Activated gamma-delta T cell (primary cell): Measurements from ENCODE around the gene DCLK1.

ENCODE experiments used
- DNase-seq: peaks from one replicate; lab custom pipeline; 2025; lab: John Stamatoyannopoulos, UW
- total RNA-seq, 2 donors: gene quantifications; one replicate each; lab custom pipeline; 2026; lab: John Stamatoyannopoulos, UW

DCLK1 gene
- total RNA-seq: 0 to 0.04 reads per million in 2 donors

DNA sequence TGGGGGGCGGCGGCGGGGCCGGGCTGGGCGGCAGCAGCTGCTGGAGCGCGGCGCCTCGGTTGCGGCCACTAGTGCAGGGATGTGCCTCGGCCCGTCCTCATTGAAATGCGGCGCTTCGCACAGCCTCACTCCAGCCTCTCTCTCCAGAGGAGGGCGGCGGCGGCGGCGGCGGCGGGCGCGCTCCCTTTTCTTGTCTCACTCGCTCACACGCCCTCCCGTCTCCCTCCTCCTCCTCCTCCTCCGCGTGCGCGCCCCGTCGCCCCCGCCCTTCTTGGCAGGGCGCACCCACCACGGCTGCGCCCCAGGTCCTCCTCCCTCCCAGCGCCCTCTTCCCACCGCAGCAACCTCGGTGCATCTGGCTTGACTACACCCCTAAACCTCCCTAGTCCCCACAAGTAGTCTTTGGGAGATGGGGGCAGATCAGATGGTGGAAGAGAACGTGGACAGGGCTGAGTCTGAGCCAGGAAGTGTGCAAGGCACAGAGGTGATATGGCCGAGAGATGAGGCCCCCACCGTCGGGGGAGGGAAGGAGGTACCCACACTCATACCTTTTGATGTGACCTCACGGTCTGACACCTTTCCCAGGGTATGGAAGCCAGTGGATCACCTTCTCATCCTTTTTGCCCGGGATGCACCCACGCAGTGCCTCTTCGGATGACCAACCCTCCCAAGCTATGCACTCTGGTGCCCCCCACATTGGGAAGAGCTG is at the start of gene DCLK1:
Gene DCLK1 (minus strand): TSS at position 161 of the 709 bp plus-strand sequence.
- no peak for DNase-seq

DNA sequence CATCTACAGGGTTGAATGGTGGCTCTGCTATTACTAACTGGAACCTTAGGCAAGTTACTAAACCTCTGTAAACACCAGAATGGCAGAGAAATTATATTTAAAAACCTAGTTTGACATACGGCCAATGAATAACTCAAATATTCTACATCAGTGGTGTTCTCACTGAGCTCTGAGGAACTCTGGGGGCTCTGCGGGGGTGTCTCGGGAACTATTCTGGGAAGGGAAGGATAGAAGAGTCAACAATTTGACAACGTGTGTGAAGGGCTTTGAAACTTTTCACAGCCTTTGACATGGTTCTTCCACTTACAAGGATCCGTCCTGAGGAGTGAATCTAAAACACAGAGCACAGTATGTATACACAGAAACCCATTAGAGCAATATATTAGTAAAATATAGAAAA is 44.4 kb upstream of the DCLK1 start:
- DNase-seq: no peak

DNA sequence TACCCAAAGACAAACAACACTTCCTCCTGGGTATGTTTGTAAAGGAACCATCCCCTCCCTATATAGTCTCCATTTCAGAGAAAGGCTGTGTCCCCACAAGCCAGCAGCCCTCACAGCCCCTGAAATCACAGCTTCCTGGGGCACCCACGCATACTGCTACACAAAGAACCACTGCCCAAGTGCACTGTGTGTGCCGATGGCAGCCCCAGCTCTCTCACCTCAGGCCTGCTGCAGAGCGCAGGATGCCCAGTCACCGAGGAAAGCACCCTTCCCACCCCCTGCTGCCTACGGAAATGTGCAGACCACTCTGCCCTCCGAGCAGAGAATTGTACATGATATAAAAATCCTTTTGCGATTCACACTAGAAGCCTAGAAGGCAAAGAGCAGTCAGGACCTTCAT is 43.7 kb upstream of the DCLK1 start:
- no peak for DNase-seq

DNA sequence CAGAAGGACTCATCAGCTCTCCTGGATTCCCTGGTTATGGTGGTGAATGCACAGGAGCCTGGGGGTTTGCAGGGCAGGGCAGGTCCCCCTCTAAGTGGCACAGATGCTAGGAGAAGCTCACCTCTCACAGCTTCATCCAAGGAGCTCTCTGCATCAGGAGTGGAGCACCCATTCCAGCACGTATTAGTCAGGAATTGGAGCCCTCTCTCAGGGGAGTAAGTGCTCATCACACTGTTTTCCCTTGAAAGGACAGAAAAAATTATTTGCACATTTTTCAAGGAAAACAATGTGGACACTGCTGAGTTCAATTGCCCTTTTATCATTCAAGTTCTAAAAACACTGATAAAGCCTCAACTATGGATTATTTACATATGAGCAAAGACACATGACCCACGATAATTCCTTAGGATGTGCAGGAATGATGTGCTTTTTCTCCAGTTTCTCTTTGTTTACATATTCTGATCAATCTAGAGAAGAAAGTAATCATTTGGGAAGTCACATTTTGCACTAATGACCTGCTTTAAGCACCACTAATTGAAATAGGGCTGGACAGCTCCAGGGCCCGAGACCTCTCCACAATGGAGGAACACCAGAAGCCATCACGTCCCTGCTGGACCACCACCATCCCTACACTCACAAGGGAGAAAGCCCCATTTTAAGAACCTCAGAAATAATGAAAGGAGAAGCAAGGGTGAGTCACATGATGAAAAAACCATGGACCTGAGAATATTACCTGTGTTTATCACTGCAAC is 42.6 kb upstream of the DCLK1 start:
- DNase-seq: no peak

DNA sequence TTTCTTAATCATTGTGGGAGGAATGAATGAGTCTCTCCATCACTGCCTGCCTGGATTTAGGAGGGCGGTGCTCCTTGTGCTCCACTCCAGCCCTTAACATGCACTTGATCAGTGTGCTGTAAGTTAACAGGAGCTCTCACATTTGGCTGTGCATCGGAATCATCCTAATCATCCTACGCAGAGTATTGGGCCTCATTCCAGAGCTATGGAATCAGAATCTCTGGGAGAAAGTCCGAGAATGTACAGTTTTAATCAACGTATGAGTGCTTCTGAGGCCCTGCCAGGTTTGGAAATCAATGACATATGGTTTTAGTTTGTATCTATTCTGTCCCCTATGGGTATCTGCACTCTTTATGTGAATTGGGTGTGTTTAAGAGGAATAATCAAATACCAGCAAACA is 34.9 kb upstream of the DCLK1 start:
- DNase-seq: no peak

DNA sequence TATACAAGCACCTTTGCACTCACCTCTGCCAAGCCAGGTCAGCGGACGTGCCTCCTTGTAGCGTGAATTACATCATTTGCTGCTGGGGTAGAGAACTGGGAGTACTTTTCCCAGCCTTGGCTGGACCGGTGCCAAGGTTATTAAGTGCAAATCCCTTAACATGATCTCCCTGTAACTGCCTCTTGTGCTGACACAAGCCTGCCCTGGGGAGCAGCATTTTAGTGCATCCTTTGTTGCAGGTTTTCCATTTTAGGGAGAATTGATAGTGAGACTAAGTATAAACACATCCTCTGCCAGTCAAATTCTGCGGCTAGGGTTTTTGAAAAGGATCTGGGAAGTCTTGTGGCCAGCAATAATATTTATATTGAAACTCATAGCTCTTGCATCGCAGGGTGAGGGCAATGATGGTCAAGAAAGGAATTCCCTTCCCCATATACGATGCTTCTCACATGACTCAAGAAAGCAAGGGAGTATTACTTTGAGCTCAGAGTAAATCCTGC is 32.7 kb upstream of the DCLK1 start:
- DNase-seq: no peak

DNA sequence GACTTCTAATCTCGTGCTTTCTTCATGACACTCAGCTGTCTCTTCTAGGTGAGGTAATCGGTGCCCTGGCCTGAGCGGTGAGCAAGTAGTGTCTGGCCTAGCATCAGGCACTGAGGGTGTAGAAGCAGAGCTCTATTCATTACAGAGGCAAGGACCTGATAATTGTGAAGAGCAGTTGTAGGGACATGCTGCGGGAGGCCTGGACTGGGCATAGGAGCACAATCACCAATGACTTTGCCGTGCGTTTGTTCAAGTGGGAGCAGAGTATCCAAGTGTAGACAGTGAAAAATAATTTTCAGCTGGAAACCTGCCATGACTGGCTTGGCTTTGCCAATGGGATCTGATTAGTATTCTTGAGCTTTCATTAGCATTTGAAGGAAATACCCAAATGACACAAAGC is 32.1 kb upstream of the DCLK1 start:
- no peak for DNase-seq

DNA sequence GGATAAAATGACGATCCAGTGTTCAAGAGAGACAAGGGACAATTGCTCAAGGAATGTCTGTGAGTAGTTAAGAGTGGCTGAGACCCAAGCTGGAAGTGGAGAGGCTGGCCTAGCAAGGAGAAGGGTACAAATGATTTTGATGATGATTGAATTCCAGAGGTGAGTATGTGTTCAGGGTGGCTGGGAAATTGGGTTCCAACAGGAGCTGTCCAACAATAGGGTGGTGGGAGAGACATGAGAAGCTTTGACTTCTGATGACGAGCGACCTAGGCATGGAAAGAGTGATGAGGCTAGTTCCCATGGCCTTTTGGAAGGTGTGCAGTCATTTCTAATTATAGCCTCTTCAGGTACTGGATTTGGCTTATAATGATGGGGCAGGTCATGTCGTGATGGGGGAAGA is 29.1 kb upstream of the DCLK1 start:
- DNase-seq: no peak

DNA sequence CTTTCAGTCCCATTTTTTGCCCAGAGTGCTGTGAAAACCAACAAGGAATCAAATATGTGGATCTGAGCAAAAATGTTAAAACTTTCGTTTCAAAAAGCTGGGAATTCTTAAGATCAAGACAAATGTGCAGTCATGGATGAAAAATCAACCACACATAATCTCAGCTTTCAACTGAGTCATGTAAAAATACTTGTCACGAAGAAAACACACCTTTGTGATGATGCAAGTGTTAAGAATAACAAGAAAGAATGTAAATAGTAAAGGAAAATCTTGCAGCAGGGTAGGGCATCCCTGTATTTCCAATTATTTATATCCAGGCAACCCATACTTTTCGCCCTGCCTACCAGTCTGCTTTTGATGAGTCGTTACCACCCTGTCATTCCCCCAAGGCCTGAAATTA is 27.4 kb upstream of the DCLK1 start:
- DNase-seq: no peak

DNA sequence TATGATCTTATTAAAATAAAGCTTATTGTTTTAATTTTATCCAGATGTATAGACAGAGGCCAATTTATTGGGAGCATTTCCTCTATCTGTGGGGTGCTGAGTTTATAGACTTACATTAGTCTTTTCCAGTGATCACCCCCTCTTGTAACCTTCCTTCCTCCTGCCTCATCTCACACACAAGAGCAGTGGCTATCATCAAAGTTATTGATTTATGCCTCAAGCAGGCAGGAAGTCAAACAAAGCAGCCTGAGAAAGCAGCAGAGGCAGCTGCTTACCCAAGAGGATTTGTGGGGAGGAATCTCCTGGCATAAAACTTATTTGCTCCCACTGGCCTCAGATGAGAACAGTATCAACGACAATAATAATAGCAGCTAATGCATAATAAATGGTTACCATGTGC is 26.3 kb upstream of the DCLK1 start:
- DNase-seq: no peak

DNA sequence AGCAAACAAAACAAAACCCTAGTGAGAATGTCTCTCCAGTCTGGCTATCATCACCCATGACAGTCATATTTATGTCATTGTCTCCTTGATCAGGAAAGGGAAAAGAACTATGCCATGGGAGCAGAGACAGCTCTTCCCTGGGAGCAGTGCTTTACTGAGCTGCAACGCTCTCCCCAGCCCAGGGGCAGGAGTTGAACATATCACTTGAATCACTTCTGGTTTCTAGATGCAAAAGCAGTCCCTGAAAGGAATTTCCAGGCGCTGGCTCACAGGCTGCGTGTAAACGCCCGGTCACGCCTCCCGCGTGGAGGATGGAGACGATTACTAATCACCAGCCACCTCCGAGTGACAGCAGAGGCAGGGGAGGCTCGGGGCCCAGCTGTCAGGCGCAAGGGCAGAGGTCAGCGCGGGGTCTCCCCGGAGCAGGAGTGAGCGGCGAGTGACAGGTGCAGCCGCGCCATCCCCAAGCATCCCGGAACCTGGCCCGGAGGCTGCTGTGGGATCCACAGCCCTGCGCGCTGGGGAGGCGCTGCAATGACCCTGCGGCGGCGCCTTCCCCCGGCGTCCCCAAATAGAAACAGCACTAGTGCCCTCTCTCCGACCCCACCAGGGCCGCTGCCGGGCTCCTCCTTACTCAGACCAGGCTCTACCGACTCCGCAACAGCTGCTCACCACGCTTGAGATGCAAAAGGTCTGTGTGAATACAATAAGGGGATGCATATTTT is 23.5 kb upstream of the DCLK1 start:
- no peak for DNase-seq

DNA sequence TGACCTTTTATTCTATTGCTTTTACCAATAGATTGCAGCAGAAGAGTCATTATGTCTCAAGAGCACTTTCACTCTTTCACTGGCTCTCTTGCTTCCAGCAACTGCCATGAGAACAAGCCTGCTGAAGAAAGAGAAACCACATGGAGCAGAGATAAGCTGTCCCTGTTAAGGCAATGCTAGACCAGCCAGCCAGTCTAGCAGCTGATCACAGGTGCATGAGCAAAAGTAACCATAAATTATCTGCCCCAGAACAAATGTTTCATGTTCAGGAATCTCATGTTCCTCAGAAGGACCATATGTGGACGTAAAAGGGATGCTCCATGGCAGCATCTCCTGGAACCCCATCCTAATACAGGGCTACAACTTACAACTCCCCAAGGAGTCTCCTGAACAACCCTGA is 20.4 kb upstream of the DCLK1 start:
- DNase-seq: no peak

DNA sequence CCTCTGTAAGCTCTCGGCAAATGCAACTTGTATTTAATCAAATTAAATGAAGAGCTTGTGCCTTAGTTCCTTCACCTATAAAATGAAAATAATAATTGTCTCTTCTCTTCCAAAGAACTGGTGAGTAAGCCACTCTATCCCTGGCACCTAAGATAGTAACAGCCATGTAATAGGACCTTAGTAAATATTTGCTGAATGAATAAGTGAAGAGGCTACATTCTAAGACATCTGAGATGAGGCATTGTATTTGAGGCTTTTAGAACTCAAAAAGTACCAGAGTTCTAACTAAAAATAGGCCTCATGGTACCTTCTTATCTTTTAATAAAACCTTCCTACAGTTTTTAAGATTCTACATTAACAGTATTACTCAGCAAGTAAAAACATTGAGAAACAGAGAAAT is 17.3 kb upstream of the DCLK1 start:
- no peak for DNase-seq

DNA sequence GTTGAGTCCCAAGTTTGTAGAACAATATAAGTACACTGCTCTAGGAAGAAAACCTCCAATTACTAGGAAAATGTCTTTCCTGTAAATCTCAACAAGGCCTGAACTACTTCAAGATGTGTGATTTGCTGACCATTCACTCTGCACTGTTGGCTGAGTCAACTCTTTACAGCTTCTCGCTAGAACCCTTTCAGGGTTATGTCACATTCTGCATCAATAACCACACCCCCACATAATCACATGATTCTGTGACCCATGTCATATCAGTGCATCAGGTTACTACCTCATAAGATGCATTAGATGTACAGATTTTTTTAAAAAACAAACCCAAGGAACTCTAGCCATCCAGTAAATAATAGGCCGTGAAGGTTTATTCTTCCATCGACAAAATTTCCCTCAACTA is 16.1 kb upstream of the DCLK1 start:
- no peak for DNase-seq

DNA sequence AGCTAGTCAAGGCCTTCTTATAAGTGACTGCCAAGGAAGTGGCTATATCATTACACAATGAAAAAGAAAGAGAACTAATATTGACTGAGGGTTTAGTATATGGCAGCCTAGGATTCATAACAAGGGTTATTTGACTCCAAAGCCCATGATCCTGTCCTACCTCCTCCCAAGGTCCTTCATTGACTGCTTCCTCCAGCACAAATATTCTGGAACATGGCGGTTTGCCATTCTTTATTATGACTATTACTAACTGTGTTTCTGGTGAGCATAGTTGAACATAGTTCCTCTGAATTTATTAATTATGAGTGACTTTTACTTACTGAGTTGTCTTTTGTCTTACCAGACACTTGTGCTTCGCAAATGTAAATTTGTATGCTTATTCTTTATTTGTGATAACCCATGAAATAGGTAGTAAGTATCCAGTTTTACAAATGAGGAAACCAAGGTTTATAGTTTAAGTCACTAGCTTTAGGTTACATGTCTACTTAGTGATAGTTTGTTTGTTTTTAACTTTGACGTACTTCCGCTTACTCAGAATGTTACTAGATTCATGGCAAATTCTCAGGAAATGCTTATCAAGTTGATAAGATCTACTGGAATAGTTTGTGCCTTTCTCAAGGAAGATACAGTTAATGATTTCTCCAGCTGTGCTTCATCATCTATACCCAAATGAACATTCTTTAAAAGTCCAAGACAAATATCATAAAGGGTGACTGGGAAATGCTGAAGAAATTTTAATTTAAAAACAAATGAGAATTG is 15.5 kb upstream of the DCLK1 start:
- no peak for DNase-seq

DNA sequence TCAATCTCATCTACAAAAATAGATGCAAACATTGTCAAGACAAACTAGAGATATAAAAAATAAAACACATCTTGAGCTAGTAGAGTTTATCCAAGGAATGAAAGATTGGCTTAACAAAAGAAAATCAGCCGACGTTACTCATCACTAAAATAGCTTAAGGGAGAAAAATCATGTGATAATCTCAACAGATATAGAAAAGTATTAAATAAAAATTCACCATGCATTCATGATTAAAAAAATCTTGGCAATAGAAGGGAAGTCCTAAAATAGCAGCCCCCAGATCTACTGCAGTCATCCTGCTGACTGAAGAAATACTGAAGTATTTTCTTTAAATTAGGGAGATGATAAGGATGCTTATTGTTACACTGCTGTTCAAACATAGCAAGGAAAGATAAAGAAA is 12.6 kb upstream of the DCLK1 start:
- DNase-seq: no peak

DNA sequence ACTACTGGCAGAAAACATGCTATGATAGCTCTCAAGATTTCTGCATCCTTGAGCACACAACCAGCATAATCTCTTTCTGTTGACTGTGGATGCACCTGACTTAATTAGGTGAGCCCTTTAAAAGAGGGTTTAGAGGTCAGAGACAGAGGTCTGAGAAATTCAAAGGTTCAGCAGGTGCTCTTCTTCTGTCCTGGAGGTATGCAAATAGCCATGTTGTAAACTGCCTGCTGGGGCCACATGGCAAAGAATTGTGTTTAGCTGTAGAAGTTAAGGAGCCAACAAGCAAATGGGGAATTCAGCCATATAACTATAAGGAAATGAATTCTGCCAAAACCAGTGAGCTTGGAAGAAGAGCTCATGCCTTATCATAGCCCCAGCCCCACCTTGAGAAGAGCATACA is 11.6 kb upstream of the DCLK1 start:
- no peak for DNase-seq

DNA sequence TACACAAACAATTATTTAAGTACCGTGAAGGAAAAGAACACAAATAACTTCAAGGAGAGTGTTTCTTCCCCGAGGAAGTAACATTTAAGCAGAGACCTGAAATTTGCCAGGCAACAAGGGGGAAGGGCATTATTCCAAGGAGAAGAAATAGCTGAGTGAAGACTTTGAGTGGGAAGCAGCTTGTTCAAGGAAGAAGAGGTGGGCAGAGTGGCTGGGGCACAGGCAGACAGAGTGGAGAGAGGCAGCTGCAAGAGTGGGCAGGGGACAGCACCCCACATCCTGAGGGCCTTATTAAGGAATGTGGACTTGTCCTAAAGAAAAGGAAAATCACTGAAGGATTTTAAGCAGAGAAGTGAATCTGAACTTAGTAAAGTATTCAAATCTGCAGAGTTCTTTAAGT is 4.7 kb upstream of the DCLK1 start:
- no peak for DNase-seq

DNA sequence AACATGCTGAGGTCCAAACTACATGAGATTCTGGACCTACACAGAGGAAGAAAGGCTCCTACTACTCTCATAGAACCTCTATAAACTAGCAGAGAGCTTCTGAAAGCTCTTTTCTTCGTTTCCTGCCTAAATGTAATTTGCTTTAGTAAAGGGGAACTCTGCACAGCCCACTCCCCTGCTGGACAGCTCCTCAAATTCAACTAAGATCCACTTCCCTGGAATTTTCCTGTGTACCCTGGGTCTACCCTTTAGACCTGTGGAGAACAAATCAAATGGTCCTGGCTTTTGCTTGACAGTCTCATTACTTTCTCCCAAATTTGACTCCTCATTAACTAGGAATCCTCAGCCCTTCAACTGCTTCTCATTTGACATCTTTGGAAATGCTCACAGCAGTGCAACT is 3.5 kb upstream of the DCLK1 start:
- no peak for DNase-seq

DNA sequence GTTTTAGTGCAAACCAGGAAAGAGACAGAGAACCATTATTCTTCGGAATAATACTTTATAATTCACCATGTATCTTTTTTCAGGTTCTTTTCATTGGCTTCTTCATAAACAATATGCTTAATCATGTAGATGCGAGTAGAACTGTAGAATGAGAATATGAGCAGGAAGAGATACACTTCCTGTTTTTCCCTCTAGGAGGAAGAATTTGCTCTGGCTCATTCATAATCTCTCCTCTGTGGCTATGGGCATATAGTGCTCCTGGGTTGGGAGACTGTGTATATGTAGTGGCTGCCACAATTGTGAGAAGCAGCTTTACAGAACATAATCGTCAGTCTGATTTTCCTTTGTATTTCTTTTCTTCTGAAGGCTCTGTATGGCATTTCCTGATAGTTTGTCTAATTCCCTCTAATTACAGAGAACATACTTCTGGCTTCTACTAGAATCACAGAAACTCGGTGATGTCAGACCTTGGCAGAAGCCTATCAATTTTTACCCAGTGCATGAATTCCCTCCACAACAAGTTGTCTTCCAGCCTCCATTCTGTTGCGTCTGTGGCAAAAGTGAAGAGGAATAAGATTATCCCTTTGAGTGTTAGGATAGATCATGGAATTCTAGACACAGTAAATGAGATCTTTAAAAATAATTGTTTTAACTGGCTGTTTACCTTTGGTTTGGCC is 2.9 kb upstream of the DCLK1 start:
- no peak for DNase-seq

DNA sequence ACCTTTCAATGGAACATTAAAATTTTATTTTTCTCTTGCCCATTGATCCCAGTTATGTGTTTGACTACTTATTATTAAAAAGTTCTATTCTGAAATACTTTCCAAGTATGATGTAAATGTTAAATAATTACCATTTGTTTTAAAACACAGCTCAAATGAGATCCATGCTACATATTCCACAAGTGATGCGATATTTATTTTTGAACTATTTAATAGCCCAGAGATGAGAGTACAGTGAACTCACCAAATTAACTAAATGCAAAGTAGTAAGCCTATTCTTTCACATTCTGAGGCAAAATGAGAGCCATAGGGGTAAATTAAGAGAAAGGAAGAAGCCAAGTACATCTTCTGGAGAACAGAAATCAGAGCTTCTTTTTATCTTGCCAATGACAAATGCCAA is 1.2 kb upstream of the DCLK1 start:
- DNase-seq: no peak

DNA sequence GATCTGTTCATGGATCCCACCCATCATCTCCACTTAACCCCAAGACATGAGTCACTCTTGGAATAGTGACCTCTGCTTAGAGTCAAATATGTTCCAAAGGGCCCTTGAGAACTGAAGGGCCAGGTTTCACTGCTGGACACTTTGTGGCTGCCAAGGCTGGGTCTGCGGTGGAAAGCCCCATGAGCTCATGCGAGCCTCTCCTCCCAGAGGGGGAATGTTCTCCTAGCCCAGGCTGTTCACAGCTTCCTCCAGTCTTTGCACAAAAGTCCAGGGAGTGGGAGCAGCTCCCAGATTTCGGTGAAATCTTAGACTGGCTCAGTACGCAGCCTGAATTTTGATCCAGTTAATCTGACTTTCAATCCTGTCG is 732 bp upstream of the DCLK1 start:
- DNase-seq: no peak
